Glutamatergic neuron (in vitro differentiated cells): ENCODE results near the gene EPHA7. TPM values are rescaled to one million over a fixed set of nuclear protein-coding genes. Genes with fewer than 3 reads are reported as not detected.

Experiments used
- DNase-seq: peaks from one replicate; pipeline ENCODE4 v3.0.0; 2022
- H3K27ac Mint-ChIP-seq: one replicate; pipeline ENCODE4 v1.8.0; 2020; ENCODE audit warnings: mild to moderate bottlenecking, mixed read lengths, inconsistent platforms; ENCODE audit not compliant: unreplicated experiment
- H3K27me3 Mint-ChIP-seq: one replicate; pipeline ENCODE4 v1.8.0; 2020; ENCODE audit warnings: mild to moderate bottlenecking, moderate library complexity, mixed read lengths, inconsistent platforms; ENCODE audit not compliant: unreplicated experiment
- H3K36me3 Mint-ChIP-seq: one replicate; pipeline ENCODE4 v1.8.0; 2020; ENCODE audit warnings: mild to moderate bottlenecking, mixed read lengths, inconsistent platforms; ENCODE audit not compliant: unreplicated experiment
- H3K4me1 Mint-ChIP-seq: one replicate; pipeline ENCODE4 v1.8.0; 2020; ENCODE audit warnings: mild to moderate bottlenecking, low read depth, mixed read lengths, inconsistent platforms; ENCODE audit not compliant: unreplicated experiment
- H3K4me3 Mint-ChIP-seq: one replicate; pipeline ENCODE4 v1.8.0; 2020; ENCODE audit warnings: mild to moderate bottlenecking, mixed read lengths, inconsistent platforms; ENCODE audit not compliant: unreplicated experiment
- H3K9me3 Mint-ChIP-seq: one replicate; pipeline ENCODE4 v1.8.0; 2020; ENCODE audit warnings: mild to moderate bottlenecking, moderate library complexity, mixed read lengths, inconsistent platforms; ENCODE audit not compliant: unreplicated experiment
- CTCF ChIP-seq: fragments of 200-600 bp; sonication (generic); IDR thresholded peaks from one replicate; pipeline ENCODE4 v1.5.0; 2021; ENCODE audit not compliant: partially characterized antibody, unreplicated experiment
- total RNA-seq: library from RNA; stranded (reverse); fragmentation: NEBNext Ultra II Directional; extraction: Animal tissue kit (Norgen Biotek cat#: 25700); gene quantifications from one replicate; pipeline ENCODE4 v1.2.1, GENCODE V29; 2021; ENCODE audit not compliant: unreplicated experiment

EPHA7 gene
- total RNA-seq, 1 donor from 2014 or later: 3.6 TPM

DNA sequence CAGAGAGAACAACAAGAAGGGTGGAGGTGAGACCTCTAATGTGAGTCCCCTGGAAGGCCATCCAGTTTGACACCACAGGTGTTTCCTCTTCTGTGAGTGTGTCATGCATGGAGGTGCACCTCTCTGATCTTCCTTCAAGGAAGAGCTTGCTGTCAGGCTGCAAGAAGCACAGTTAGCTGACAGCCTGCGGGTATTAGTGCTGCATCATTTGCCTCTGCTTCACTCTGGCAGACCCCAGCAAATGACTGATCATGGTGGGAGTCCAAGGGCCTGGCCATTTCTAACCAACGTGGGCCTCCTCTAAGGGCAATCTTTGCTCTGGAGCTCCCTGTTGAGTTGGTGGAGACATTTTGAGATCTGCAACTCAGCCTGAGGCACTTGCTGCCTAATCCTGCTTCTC, 206.3 kb downstream of the EPHA7 start:
- Mint-ChIP-seq H3K27me3 (no peaks in the 10 kb centered on the region), H3K9me3 (no peaks in the 10 kb centered on the region), H3K4me3 (no peak overlapping the region), H3K4me1 (no peaks in the 10 kb centered on the region), H3K36me3 (no peaks in the 10 kb centered on the region), H3K27ac (no peak overlapping the region)
- TF ChIP-seq CTCF: no peak
- no peak for DNase-seq

- no peak for TF ChIP-seq CTCF
- H3K36me3 Mint-ChIP-seq: no peaks in the 10 kb centered on the region
- no peaks in the 10 kb centered on the region for H3K4me1 Mint-ChIP-seq
- no peak overlapping the region for H3K4me3 Mint-ChIP-seq
- no peak for DNase-seq
- no peaks in the 10 kb centered on the region for H3K9me3 Mint-ChIP-seq
- no peak overlapping the region for H3K27ac Mint-ChIP-seq
- no peaks in the 10 kb centered on the region for H3K27me3 Mint-ChIP-seq
These were observed 208.5 kb downstream of the EPHA7 start for GRCh38 chr6:93210908-93211307.

DNA sequence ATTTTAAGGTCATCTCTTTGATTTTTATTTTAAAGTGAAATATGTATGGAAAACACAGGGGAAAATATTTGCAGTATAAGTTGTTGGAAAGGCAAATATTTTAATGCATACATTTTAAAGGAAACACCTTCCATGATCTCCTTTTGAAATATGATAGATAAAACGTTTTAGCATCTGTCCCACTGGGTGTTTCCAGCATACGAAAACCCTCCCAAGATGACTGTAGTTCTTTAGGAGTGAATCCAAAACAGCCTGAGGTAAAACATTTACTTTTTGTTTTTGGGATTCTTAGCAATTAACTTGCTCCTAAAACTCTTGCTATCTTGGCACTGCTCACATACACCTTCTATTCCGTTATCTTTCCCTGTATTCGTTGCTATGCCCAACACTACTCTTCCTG, 210.0 kb downstream of the EPHA7 start:
- Mint-ChIP-seq H3K4me3 (no peak overlapping the region), H3K27ac (no peak overlapping the region), H3K27me3 (no peaks in the 10 kb centered on the region), H3K4me1 (no peaks in the 10 kb centered on the region), H3K36me3 (no peaks in the 10 kb centered on the region), H3K9me3 (peaks cover 4% of the 10 kb centered on the region)
- DNase-seq: no peak
- no peak for TF ChIP-seq CTCF

DNA sequence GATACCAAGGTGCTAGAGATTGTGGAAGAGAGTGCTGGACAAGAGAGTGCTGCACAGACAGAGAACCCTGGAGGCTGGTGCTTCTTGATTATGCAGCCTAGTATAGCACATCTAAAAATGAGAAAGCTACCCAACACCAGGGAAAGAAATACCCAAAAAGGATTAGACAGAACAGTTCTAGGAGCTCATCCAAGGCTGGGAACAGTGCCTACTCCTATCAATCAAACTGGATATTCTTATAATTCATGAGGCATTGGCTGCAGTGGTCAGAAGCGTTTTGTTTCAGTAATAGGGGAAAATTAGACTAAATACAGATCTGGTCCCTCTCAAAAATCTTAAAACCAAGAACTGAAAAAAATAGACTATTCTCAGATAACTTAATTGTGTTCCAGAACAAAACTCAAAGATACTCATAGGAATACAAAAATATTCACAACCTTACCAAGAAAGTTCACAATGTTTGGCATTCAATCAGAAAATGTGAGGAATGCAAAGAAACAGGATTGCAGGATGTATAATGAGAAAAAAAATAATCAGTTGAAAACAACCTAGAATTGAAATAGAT, 222.9 kb downstream of the EPHA7 start:
- H3K36me3 Mint-ChIP-seq: no peaks in the 10 kb centered on the region
- H3K4me3 Mint-ChIP-seq: no peak overlapping the region
- no peaks in the 10 kb centered on the region for H3K4me1 Mint-ChIP-seq
- peaks cover 1% of the 10 kb centered on the region for H3K27me3 Mint-ChIP-seq
- no peak for TF ChIP-seq CTCF
- no peak overlapping the region for H3K27ac Mint-ChIP-seq
- no peak for DNase-seq
- H3K9me3 Mint-ChIP-seq: no peaks in the 10 kb centered on the region

GRCh38 chr6:93194480-93194879, 224.9 kb downstream of the EPHA7 start:
- Mint-ChIP-seq H3K27me3 (peaks cover 1% of the 10 kb centered on the region), H3K9me3 (no peaks in the 10 kb centered on the region), H3K4me3 (no peak overlapping the region), H3K4me1 (no peaks in the 10 kb centered on the region), H3K27ac (no peak overlapping the region), H3K36me3 (no peaks in the 10 kb centered on the region)
- no peak for TF ChIP-seq CTCF
- no peak for DNase-seq
